GM21737 (cell line): ENCODE measurements around the gene TUBB4B.
"Not testable (repeated sequence)": the region's sequence is repeated elsewhere in the genome, so short reads cannot be mapped to it uniquely, and the experiment has no call there.

ENCODE experiments used
- ATAC-seq: cut with Tn5 transposase; IDR thresholded peaks from one replicate; pipeline ENCODE4 v1.9.1; 2021; ENCODE audit warnings: mild to moderate bottlenecking, moderate library complexity; ENCODE audit not compliant: unreplicated experiment

Gene TUBB4B

GRCh38 chr9:137235424-137236237 lies 5.5 kb upstream of the TUBB4B start:
- ATAC-seq = no peak

- ATAC-seq = no peak
Measured at GRCh38 chr9:137236238-137236935, 4.7 kb upstream of the TUBB4B start.

- no peak for ATAC-seq
Measured at GRCh38 chr9:137236936-137237421, 4.1 kb upstream of the TUBB4B start.

GRCh38 chr9:137237759-137238726 lies 3.0 kb upstream of the TUBB4B start:
- ATAC-seq = no peak

- ATAC-seq = not testable (repeated sequence)
Measured at GRCh38 chr9:137239541-137240200, 1.4 kb upstream of the TUBB4B start.

- ATAC-seq = peak; percentile 25
Measured at GRCh38 chr9:137240318-137240840, 708 bp upstream of the TUBB4B start.

- no peak for ATAC-seq
Measured at GRCh38 chr9:137241490-137242268, 592 bp downstream of the TUBB4B start.

GRCh38 chr9:137242269-137243203 lies 1.4 kb downstream of the TUBB4B start:
- no peak for ATAC-seq

GRCh38 chr9:137243266-137243625 lies 2.2 kb downstream of the TUBB4B start:
- not testable (repeated sequence) for ATAC-seq

- ATAC-seq = no peak
Measured at GRCh38 chr9:137243626-137244485, 2.8 kb downstream of the TUBB4B start.

- ATAC-seq = no peak
Measured at GRCh38 chr9:137244486-137245449, 3.7 kb downstream of the TUBB4B start.

GRCh38 chr9:137245450-137246421 lies 4.6 kb downstream of the TUBB4B start:
- ATAC-seq = no peak

GRCh38 chr9:137247135-137247915 lies 6.2 kb downstream of the TUBB4B start:
- ATAC-seq = no peak

- no peak for ATAC-seq
Measured at GRCh38 chr9:137247916-137248175, 6.8 kb downstream of the TUBB4B start.
